Keratinocyte (primary cell): ENCODE results near the gene P2RY2. TPM values are rescaled to one million over a fixed set of nuclear protein-coding genes. Genes with fewer than 3 reads are reported as not detected.

Source experiments
- DNase-seq: peaks from one replicate; pipeline ENCODE4 v3.0.0-alpha.2; 2011; ENCODE audit warnings: low read depth, missing footprints, low spot score
- FAIRE-seq: peaks from 2 replicates; lab custom pipeline; 2011; peaks lifted over from hg19 to GRCh38; lab: Jason Lieb, UNC
- H2AFZ ChIP-seq: 2 replicates; pipeline ENCODE4 v1.6.0; 2012; ENCODE audit warnings: low read length, control low read depth, inconsistent platforms; ENCODE audit not compliant: control insufficient read depth
- H3K27ac ChIP-seq: 2 replicates; pipeline ENCODE4 v1.5.1; 2011; ENCODE audit warnings: low read length; ENCODE audit not compliant: control insufficient read depth, insufficient read depth
- H3K27me3 ChIP-seq: 3 replicates; pipeline ENCODE4 v1.6.0; 2011; ENCODE audit warnings: low read length; ENCODE audit not compliant: control insufficient read depth, insufficient read depth; ENCODE audit errors: extremely low read depth
- H3K36me3 ChIP-seq, 2 experiments: 2 replicates in 1 of 2; 3 replicates in 1 of 2; pipeline ENCODE4 v1.5.1; 2011; ENCODE audit warnings: low read length in 2 of 2, mild to moderate bottlenecking in 1 of 2; ENCODE audit not compliant: control insufficient read depth in 2 of 2, insufficient read depth in 2 of 2; ENCODE audit errors: extremely low read depth in 1 of 2
- H3K4me1 ChIP-seq: 3 replicates; pipeline ENCODE4 v1.5.1; 2011; ENCODE audit warnings: low read length; ENCODE audit not compliant: control insufficient read depth, insufficient read depth; ENCODE audit errors: extremely low read depth
- H3K4me2 ChIP-seq: 3 replicates; pipeline ENCODE4 v1.6.0; 2011; ENCODE audit warnings: low read depth, low read length; ENCODE audit not compliant: control insufficient read depth, insufficient read depth; ENCODE audit errors: extremely low read depth
- H3K4me3 ChIP-seq, 3 experiments: fragments of 200-600 bp in 1 of 3; sonication (generic) in 1 of 3; 2 replicates in 2 of 3; 3 replicates in 1 of 3; pipeline ENCODE4 v1.5.1; 2011 to 2016; ENCODE audit warnings: low read length in 3 of 3, mild to moderate bottlenecking in 3 of 3, control low read depth in 2 of 3, inconsistent platforms in 1 of 3, low read depth in 1 of 3, mixed read lengths in 1 of 3, mixed run types in 1 of 3, moderate library complexity in 1 of 3; ENCODE audit not compliant: control insufficient read depth in 2 of 3, insufficient read depth in 2 of 3; ENCODE audit errors: extremely low read depth in 1 of 3
- H3K79me2 ChIP-seq: 2 replicates; pipeline ENCODE4 v1.6.0; 2012; ENCODE audit warnings: low read length; ENCODE audit not compliant: control insufficient read depth, insufficient read depth
- H3K9ac ChIP-seq: 3 replicates; pipeline ENCODE4 v1.6.0; 2011; ENCODE audit warnings: low read length; ENCODE audit not compliant: control insufficient read depth, insufficient read depth; ENCODE audit errors: extremely low read depth
- H3K9me1 ChIP-seq: 3 replicates; pipeline ENCODE4 v1.6.0; 2011; ENCODE audit warnings: low read length; ENCODE audit not compliant: control insufficient read depth, insufficient read depth; ENCODE audit errors: extremely low read depth
- H3K9me3 ChIP-seq: 2 replicates; pipeline ENCODE4 v1.5.1; 2012; ENCODE audit warnings: low read depth, low read length; ENCODE audit not compliant: control insufficient read depth
- H4K20me1 ChIP-seq: 3 replicates; pipeline ENCODE4 v1.6.0; 2011; ENCODE audit warnings: low read length; ENCODE audit not compliant: control insufficient read depth, insufficient read depth; ENCODE audit errors: extremely low read depth
- EZH2 ChIP-seq: IDR thresholded peaks from one replicate; pipeline ENCODE4 v1.6.1; 2012; ENCODE audit warnings: inconsistent platforms, mild to moderate bottlenecking, low read length, moderate library complexity
- dilution Hi-C: fragments of 300-500 bp; cut with MboI; formaldehyde crosslinking; loops from one replicate; pipeline ENCODE4 v1.7.0; 2020; ENCODE audit warnings: low sequenced_read_pairs; ENCODE audit not compliant: extremely low pct_ligation_motif_present
- polyA plus RNA-seq, 5 experiments: library from polyadenylated mRNA; depleted of rRNA in 3 of 5; stranded (reverse) in 3 of 5; stranded (forward) in 1 of 5; unstranded in 1 of 5; fragments of >200 nt; gene quantifications; 1 replicate in 1 of 5; 2 replicates in 3 of 5; 3 replicates in 1 of 5; pipeline versions ENCODE4 v1.2.1 to v1.2.3, GENCODE V29; 2011 to 2012; ENCODE audit warnings: missing spikeins in 2 of 5, low read depth in 1 of 5, low replicate concordance in 1 of 5
- TF ChIP-seq, protein P1 (sequence below), 3 experiments: IDR thresholded peaks in 1 of 3; conservative IDR thresholded peaks in 1 of 3; optimal IDR thresholded peaks in 1 of 3; 2 replicates in 2 of 3; 3 replicates in 1 of 3; pipeline versions ENCODE3 to v1.5.1; 2011; ENCODE audit warnings: low read length in 3 of 3, mild to moderate bottlenecking in 3 of 3, moderate library complexity in 2 of 3, control low read depth in 1 of 3, inconsistent platforms in 1 of 3; ENCODE audit not compliant: insufficient read depth in 2 of 3; ENCODE audit errors: extremely low read depth in 1 of 3

Gene P2RY2
- polyA plus RNA-seq, 1 donor (not counting 4 experiments of a cell fraction or from before 2014, with no cell fraction given): 5.1 TPM

- Histone ChIP-seq H2AFZ (no peak overlapping the region), H3K27ac (no peak overlapping the region), H3K4me3 (no peak overlapping the region), H4K20me1 (no peaks in the 10 kb centered on the region), H3K4me1 (no peaks in the 10 kb centered on the region), H3K9ac (no peak overlapping the region), H3K79me2 (no peaks in the 10 kb centered on the region), H3K9me3 (no peaks in the 10 kb centered on the region), H3K36me3 (no peaks in the 10 kb centered on the region), H3K4me2 (no peak overlapping the region), H3K9me1 (no peaks in the 10 kb centered on the region), H3K27me3 (no peaks in the 10 kb centered on the region)
- no peak for FAIRE-seq
- dilution Hi-C loops: no loop called here
- DNase-seq: no peak
- TF ChIP-seq, protein P1, sequence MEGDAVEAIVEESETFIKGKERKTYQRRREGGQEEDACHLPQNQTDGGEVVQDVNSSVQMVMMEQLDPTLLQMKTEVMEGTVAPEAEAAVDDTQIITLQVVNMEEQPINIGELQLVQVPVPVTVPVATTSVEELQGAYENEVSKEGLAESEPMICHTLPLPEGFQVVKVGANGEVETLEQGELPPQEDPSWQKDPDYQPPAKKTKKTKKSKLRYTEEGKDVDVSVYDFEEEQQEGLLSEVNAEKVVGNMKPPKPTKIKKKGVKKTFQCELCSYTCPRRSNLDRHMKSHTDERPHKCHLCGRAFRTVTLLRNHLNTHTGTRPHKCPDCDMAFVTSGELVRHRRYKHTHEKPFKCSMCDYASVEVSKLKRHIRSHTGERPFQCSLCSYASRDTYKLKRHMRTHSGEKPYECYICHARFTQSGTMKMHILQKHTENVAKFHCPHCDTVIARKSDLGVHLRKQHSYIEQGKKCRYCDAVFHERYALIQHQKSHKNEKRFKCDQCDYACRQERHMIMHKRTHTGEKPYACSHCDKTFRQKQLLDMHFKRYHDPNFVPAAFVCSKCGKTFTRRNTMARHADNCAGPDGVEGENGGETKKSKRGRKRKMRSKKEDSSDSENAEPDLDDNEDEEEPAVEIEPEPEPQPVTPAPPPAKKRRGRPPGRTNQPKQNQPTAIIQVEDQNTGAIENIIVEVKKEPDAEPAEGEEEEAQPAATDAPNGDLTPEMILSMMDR (optimal IDR thresholded peaks at IDR 0.05 in 1 of 3, IDR thresholded peaks at IDR 0.05 in 1 of 3, conservative IDR thresholded peaks at IDR 0.05 in 1 of 3; ENCODE audit: extremely low read depth in 1 of 3, insufficient read depth in 2 of 3, low read length in 3 of 3): no peak
- no peak for TF ChIP-seq EZH2
Observed at GRCh38 chr11:73249304-73249703, 31.2 kb downstream of the P2RY2 start.

DNA sequence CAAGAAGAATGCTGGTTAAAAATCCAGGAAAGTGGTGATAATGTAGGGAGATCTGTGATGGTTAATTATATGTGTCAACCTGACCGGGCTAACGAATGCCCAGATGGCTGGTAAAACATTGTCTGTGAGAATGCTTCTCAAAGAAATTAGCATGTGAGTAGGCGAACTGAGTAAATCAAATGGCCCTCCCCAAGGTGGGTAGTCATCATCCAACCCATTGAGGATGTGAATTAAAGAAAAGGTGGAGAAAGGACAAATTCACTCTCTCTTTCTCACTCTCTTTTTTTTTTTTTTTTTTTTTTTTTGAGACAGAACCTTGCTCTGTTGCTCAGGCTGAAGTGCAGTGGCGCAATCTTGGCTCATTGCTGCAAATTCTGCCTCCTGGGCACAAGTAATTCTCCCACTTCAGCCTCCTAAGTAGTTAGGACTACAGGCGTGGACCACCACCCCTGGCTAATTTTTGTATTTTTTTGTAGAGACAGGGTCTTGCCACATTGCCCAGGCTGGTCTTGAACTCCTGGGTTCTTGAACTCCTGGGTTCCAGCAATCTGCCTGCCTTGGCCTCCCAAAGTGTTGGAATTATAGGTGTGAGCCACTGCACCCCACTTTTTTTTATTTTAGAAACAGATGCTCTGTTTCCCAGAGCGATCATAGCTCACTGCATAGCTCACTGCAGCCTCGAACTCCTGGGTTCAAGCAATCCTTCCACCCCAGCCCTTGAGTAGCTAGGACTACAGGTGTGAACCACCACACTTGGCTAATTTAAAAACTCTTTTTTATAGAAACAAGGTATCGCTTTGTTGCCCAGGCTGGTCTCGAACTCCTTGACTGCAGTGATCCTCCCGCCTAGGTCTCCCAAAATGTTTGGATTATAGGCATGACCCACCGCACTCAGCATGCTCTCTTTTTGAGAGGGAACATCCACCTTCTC is 32.0 kb downstream of the P2RY2 start:
- H3K4me3 ChIP-seq: no peak overlapping the region
- H3K4me2 ChIP-seq: no peak overlapping the region
- no peak overlapping the region for H3K9ac ChIP-seq
- H3K27ac ChIP-seq: no peak overlapping the region
- dilution Hi-C loops: no loop called here
- H3K27me3 ChIP-seq: no peaks in the 10 kb centered on the region
- H3K9me3 ChIP-seq: no peaks in the 10 kb centered on the region
- no peaks in the 10 kb centered on the region for H3K4me1 ChIP-seq
- no peak overlapping the region for H2AFZ ChIP-seq
- H4K20me1 ChIP-seq: no peaks in the 10 kb centered on the region
- TF ChIP-seq, protein P1 (optimal IDR thresholded peaks at IDR 0.05 in 1 of 3, IDR thresholded peaks at IDR 0.05 in 1 of 3, conservative IDR thresholded peaks at IDR 0.05 in 1 of 3; ENCODE audit: extremely low read depth in 1 of 3, insufficient read depth in 2 of 3, low read length in 3 of 3): no peak
- no peak for TF ChIP-seq EZH2
- FAIRE-seq: no peak
- no peaks in the 10 kb centered on the region for H3K36me3 ChIP-seq
- no peaks in the 10 kb centered on the region for H3K79me2 ChIP-seq
- H3K9me1 ChIP-seq: no peaks in the 10 kb centered on the region
- no peak for DNase-seq
